ENCODE results near the gene OR6S1.
A peak's percentile ranks its signal among the peaks of the same experiment; 100 is the strongest.

The OR6S1 gene

GRCh38 chr14:20641591-20641990, at the start of gene OR6S1:
Gene OR6S1, minus strand, starts transcription at chr14:20641691. Its CDS starts 0 bp downstream, at chr14:20641691.
- no peak within 1 kb of the TSS for H3K4me3 ChIP-seq (replicated peaks; ENCODE audit: low read depth, low read length)
- no peaks in the 10 kb centered on the region for H3K36me3 ChIP-seq (ENCODE audit: control insufficient read depth, insufficient read depth, low read length)
- no peak for TF ChIP-seq CTCF (IDR thresholded peaks at IDR 0.05; ENCODE audit: insufficient read depth, low read length, poor library complexity, severe bottlenecking)
- no peaks in the 10 kb centered on the region for H3K27me3 ChIP-seq (replicated peaks; ENCODE audit: control insufficient read depth, insufficient read depth, low read length)
- DNase-seq (ENCODE audit: extremely low read depth, insufficient read length), result no peak

- Histone ChIP-seq H3K4me3 (replicated peaks; ENCODE audit: low read depth, low read length) (no peak overlapping the region), H3K27me3 (replicated peaks; ENCODE audit: control insufficient read depth, insufficient read depth, low read length) (no peaks in the 10 kb centered on the region), H3K36me3 (ENCODE audit: control insufficient read depth, insufficient read depth, low read length) (no peaks in the 10 kb centered on the region)
- TF ChIP-seq CTCF (IDR thresholded peaks at IDR 0.05; ENCODE audit: insufficient read depth, low read length, poor library complexity, severe bottlenecking), result peak; percentile 85
- no peak for DNase-seq (ENCODE audit: extremely low read depth, insufficient read length)
Measured at GRCh38 chr14:20690848-20691640, 49.6 kb upstream of the OR6S1 start.

GRCh38 chr14:20688167-20688839, 46.8 kb upstream of the OR6S1 start, which contains the start of gene ANG:
Gene ANG, plus strand, starts transcription at chr14:20688764. Its CDS starts 4,801 bp downstream, at chr14:20693565.
- Histone ChIP-seq H3K4me3 (replicated peaks; ENCODE audit: low read depth, low read length) (no peak within 1 kb of the TSS), H3K27me3 (replicated peaks; ENCODE audit: control insufficient read depth, insufficient read depth, low read length) (no peaks in the 10 kb centered on the region), H3K36me3 (ENCODE audit: control insufficient read depth, insufficient read depth, low read length) (no peaks in the 10 kb centered on the region)
- no peak for TF ChIP-seq CTCF (IDR thresholded peaks at IDR 0.05; ENCODE audit: insufficient read depth, low read length, poor library complexity, severe bottlenecking)
- DNase-seq (ENCODE audit: extremely low read depth, insufficient read length), result no peak

GRCh38 chr14:20687362-20688166, 46.1 kb upstream of the OR6S1 start:
- no peak for DNase-seq (ENCODE audit: extremely low read depth, insufficient read length)
- Histone ChIP-seq H3K36me3 (ENCODE audit: control insufficient read depth, insufficient read depth, low read length) (no peaks in the 10 kb centered on the region), H3K4me3 (replicated peaks; ENCODE audit: low read depth, low read length) (no peak overlapping the region), H3K27me3 (replicated peaks; ENCODE audit: control insufficient read depth, insufficient read depth, low read length) (no peaks in the 10 kb centered on the region)
- TF ChIP-seq CTCF (IDR thresholded peaks at IDR 0.05; ENCODE audit: insufficient read depth, low read length, poor library complexity, severe bottlenecking), result no peak

GRCh38 chr14:20686386-20687143, 45.1 kb upstream of the OR6S1 start:
- Histone ChIP-seq H3K27me3 (replicated peaks; ENCODE audit: control insufficient read depth, insufficient read depth, low read length) (no peaks in the 10 kb centered on the region), H3K36me3 (ENCODE audit: control insufficient read depth, insufficient read depth, low read length) (no peaks in the 10 kb centered on the region), H3K4me3 (replicated peaks; ENCODE audit: low read depth, low read length) (no peak overlapping the region)
- DNase-seq (ENCODE audit: extremely low read depth, insufficient read length), result no peak
- TF ChIP-seq CTCF (IDR thresholded peaks at IDR 0.05; ENCODE audit: insufficient read depth, low read length, poor library complexity, severe bottlenecking), result no peak
